ENCODE data around the gene C2CD2.

DNA sequence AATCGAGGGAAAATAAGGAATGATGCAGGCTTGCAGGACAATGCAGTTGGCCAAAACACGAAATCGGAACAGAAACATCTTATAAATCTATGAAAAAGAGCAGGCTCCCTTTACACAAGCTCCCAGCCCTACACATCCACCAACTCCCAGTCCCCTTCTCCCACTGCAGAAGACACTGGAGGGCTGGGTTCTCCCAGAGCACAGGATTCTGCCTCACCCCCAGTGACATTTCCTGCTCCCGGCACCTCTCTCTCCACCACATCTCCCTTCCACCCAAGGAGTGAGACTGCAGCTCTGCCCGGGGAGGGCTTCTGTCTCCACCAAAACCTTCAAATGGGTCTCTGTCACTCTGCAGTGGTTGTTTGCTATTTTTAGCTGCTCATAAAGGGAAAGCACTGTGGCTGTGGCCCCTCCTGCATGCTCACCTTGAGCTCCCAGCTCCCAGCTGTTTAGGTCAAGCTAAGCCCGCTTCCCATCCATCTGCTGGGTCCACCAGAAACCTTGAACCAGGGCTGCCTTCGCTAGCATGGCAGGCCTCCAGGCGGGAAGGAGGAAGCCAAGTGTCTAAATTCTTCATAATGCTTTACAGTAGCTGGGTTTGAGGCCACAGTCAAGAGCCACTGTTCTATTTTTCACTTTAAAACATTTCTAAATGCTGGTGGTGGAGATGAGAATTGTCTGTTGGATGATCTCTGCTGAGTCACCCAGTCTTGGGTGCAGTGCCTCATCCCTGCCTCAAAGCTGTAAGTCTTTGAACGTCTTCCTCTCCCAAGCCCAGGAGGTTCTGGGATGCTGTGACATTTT lies 3.3 kb upstream of the C2CD2 start:
- TF ChIP-seq, protein P1, sequence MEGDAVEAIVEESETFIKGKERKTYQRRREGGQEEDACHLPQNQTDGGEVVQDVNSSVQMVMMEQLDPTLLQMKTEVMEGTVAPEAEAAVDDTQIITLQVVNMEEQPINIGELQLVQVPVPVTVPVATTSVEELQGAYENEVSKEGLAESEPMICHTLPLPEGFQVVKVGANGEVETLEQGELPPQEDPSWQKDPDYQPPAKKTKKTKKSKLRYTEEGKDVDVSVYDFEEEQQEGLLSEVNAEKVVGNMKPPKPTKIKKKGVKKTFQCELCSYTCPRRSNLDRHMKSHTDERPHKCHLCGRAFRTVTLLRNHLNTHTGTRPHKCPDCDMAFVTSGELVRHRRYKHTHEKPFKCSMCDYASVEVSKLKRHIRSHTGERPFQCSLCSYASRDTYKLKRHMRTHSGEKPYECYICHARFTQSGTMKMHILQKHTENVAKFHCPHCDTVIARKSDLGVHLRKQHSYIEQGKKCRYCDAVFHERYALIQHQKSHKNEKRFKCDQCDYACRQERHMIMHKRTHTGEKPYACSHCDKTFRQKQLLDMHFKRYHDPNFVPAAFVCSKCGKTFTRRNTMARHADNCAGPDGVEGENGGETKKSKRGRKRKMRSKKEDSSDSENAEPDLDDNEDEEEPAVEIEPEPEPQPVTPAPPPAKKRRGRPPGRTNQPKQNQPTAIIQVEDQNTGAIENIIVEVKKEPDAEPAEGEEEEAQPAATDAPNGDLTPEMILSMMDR (IDR thresholded peaks at IDR 0.05), result no peak
- TF ChIP-seq POLR2AphosphoS5 (IDR thresholded peaks at IDR 0.05) (no peak), EP300 (IDR thresholded peaks at IDR 0.05) (no peak)

All from esophagus muscularis mucosa (tissue), 4 donors.